ENCODE data around the gene ING3. TPM values are rescaled to one million over a fixed set of nuclear protein-coding genes. Genes with fewer than 3 reads are reported as not detected.

The ING3 gene
- total RNA-seq, 1 experiment from 2014 or later = 23.1 TPM

DNA sequence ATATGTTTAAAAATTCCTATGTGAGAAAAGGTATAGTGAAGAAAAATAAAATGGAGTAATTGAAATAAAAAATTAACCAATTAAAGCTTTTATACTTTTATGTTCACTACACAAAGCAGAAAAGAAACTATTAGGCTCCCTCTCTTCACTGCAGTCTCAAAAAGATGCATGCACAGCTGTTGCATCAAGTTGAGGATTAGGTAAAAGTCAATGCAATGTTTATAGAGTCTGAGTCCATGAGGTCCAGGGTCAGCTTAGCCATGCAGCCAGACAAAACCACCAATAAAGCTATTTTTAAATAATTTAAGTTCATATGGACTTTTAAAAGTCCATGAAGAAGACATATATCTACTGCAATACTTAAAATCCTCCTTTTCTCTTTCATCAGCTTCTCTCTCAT, 31.1 kb upstream of the ING3 start:
- Mint-ChIP-seq H3K4me3 (no peak overlapping the region), H3K27ac (no peak overlapping the region), H3K36me3 (ENCODE audit: insufficient read depth in 1 of 3, low read depth in 3 of 3) (no peaks in the 10 kb centered on the region), H3K9me3 (no peaks in the 10 kb centered on the region), H3K27me3 (ENCODE audit: low read depth) (no peaks in the 10 kb centered on the region), H3K4me1 (peaks cover 9 to 12% of the 10 kb centered on the region in 2 experiments)
- H3K9ac ChIP-seq (ENCODE audit: extremely low read depth, insufficient read length, low read length) = no peak overlapping the region
- no peak overlapping the region for H3K4me2 ChIP-seq (ENCODE audit: insufficient read depth, insufficient read length, low read length)
- no peaks in the 10 kb centered on the region for H3K4me1 ChIP-seq (ENCODE audit: insufficient read depth, low read length)
- no peak overlapping the region for H2AFZ ChIP-seq (ENCODE audit: low read length)
- no peak for DNase-seq
- H3K23ac ChIP-seq (ENCODE audit: insufficient read length, low read depth, low read length) = no peak overlapping the region
- no peak overlapping the region for H4K91ac ChIP-seq (ENCODE audit: insufficient read length, low read depth, low read length)
- H3K56ac ChIP-seq (ENCODE audit: insufficient read length, low read depth, low read length) = no peak overlapping the region
- no peak overlapping the region for H3K14ac ChIP-seq (ENCODE audit: insufficient read depth, low read length)
- TF ChIP-seq, protein P1, sequence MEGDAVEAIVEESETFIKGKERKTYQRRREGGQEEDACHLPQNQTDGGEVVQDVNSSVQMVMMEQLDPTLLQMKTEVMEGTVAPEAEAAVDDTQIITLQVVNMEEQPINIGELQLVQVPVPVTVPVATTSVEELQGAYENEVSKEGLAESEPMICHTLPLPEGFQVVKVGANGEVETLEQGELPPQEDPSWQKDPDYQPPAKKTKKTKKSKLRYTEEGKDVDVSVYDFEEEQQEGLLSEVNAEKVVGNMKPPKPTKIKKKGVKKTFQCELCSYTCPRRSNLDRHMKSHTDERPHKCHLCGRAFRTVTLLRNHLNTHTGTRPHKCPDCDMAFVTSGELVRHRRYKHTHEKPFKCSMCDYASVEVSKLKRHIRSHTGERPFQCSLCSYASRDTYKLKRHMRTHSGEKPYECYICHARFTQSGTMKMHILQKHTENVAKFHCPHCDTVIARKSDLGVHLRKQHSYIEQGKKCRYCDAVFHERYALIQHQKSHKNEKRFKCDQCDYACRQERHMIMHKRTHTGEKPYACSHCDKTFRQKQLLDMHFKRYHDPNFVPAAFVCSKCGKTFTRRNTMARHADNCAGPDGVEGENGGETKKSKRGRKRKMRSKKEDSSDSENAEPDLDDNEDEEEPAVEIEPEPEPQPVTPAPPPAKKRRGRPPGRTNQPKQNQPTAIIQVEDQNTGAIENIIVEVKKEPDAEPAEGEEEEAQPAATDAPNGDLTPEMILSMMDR (conservative IDR thresholded peaks at IDR 0.05) = no peak
- H2BK5ac ChIP-seq (ENCODE audit: insufficient read length, low read length) = no peak overlapping the region
- no peaks in the 10 kb centered on the region for H3K79me1 ChIP-seq (ENCODE audit: insufficient read depth, low read depth, low read length, poor library complexity, severe bottlenecking)
- no peaks in the 10 kb centered on the region for H3K27me3 ChIP-seq (ENCODE audit: insufficient read depth, low read length)
- no peak overlapping the region for H2BK15ac ChIP-seq (ENCODE audit: low read depth, low read length)
- H2AK5ac ChIP-seq (ENCODE audit: insufficient read length, low read length) = no peak overlapping the region
- H2BK20ac ChIP-seq (ENCODE audit: low read depth, low read length, poor library complexity, severe bottlenecking) = no peak overlapping the region
- no peaks in the 10 kb centered on the region for H3K79me2 ChIP-seq (ENCODE audit: insufficient read depth, low read length)
- H3K18ac ChIP-seq (ENCODE audit: insufficient read length, low read depth, low read length) = no peak overlapping the region
- H3K23me2 ChIP-seq (ENCODE audit: insufficient read length, low read depth, low read length, poor library complexity, severe bottlenecking) = no peaks in the 10 kb centered on the region
- no peak overlapping the region for H2BK120ac ChIP-seq (ENCODE audit: low read depth, low read length, poor library complexity, severe bottlenecking)
- no peaks in the 10 kb centered on the region for H4K20me1 ChIP-seq (ENCODE audit: control insufficient read depth, insufficient read depth, insufficient read length)
- H3K4ac ChIP-seq (ENCODE audit: low read depth, low read length) = no peak overlapping the region
- H4K5ac ChIP-seq (ENCODE audit: insufficient read length, low read depth, low read length) = no peak overlapping the region
- H2BK12ac ChIP-seq (ENCODE audit: insufficient read length, low read depth, low read length) = no peak overlapping the region
- no peak overlapping the region for H4K8ac ChIP-seq (replicated peaks; ENCODE audit: insufficient read length, low read depth, low read length)
- no peaks in the 10 kb centered on the region for H3K9me3 ChIP-seq (ENCODE audit: control insufficient read depth, low read depth, low read length)
- H3K27ac ChIP-seq (ENCODE audit: insufficient read length, low read depth, low read length) = no peak overlapping the region
- H3T11ph ChIP-seq (ENCODE audit: low read length) = no peak overlapping the region
